Stromal cell of bone marrow (primary cell): ENCODE measurements around the gene FGD4.
A peak's percentile ranks its signal among the peaks of the same experiment; 100 is the strongest.

Source experiments
- DNase-seq: peaks from one replicate; pipeline ENCODE4 v3.0.0-alpha.2; 2012; ENCODE audit warnings: low read depth

The FGD4 gene

DNA sequence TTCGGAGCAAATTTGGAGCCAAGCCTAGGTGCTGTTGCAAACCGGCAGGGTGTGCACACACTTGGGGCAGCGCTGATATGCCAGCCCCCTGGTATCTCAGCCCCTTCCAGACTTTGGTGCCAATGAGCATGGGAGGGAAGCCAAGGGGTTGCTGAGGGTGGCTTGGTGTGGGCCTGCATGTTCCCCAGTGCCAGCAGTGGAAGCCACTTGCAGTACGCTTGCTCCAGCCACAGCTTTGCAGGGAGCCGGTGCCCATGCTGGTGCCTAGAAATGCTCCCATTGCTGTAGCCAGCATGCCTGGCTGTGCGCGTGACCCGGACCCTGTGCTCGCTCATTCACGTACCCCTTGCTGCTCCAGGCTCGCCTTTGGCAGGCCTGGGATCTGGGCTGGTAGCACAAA lies 212.6 kb downstream of the FGD4 start:
- DNase-seq = no peak

GRCh38 chr12:32612658-32613614 lies 213.6 kb downstream of the FGD4 start:
- no peak for DNase-seq

DNA sequence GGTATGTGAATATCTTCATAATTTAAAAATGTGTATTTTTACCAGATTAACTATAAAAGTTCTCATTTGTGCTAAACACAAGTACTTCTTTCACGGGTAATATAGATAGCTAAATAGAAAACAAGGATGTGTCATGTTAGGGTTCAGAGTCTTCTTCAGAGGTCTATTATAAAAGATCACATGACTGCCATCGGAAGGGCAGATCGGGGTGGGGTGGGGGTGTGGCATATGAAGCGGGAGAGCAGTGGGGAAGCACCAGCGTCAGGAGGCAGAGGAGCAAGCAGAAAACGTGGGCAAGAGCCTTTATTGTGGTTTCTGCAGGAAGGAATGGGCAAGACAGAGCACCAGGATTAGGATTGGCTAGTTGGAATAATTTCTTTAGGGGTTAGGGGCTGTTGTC lies 216.1 kb downstream of the FGD4 start:
- no peak for DNase-seq

DNA sequence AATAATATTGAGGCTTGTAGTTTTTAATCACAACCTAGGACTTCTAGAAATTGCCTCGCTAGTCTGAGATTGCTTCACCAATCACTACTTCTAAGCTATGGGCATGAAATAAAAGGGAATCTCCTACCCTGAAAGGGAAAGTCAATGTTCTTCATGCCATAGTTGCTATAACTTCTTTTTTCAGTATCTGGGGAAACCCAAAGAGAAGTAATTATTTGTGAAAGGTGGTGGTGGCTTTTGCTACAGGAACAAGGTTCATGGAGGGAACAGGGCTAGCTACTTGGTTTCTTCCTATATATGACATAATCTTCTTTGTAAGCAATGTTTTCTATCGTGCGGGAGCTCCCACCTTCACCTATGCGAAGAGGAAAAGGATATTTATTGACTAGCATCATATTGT lies 218.2 kb downstream of the FGD4 start:
- no peak for DNase-seq

DNA sequence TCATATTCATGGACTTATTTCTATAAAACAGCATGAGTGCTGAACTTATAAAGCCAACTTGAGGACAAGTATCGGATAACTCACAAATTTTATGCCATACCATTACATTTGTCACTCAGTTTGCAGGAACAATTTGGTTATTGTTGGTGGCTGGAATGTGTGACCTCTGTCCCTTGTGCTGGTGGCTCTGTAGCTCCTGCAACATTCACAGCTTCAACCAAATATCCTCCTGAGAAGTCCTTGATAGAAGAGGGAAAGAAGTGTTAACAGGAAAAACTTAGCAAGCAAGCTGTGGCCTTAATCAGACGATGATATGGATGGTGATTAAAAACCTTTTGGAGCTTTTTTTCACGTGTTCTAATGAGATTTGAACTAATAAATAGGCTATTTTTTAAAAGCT lies 218.8 kb downstream of the FGD4 start:
- DNase-seq = no peak

GRCh38 chr12:32627976-32628375 lies 228.6 kb downstream of the FGD4 start:
- no peak for DNase-seq

DNA sequence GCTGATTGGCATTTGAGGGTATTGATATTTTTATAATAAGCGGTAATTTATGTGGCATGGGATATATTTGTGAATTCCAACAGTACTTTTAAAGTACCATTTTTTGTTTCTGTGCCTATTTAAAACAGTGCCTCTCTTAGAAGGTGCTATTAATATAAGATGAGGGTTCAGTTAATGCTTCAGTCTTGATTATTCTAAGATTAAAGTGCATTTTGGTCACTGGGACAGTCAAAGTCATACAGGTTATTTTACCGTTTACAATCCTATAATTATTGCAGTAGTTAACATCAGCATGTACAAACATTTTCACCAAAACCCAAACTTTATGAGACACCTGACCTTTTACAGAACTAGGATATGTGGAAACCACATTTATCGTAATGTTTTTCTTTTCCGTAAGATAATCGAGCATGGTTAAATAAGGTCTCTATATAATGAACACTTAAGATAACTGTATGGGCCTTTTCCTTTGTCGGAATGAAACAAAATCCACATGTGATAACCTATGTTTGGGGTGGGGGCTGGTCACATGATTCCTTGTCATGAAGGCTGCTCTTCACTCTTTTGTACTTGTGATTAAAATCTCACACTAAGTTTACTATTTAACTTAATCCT lies 242.0 kb downstream of the FGD4 start:
- DNase-seq = no peak

DNA sequence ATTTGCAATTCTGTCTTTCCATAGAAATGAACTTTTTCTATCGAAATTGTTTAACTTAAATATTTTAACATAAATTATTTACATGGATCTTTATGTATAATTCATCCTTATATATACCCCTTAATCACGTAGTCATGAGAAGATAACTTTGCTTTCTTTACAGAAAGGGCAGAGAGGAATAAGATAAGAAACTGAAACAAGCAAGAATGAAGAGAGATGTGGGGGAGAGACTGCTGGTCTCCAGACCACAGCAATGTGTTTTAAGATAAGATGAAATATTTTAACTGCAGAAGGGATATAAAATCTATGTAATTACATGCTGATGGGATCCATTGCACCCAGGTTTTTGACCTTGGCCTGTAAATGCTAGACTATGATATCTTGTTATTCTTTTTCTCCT lies 245.1 kb downstream of the FGD4 start:
- no peak for DNase-seq

GRCh38 chr12:32647275-32647674 lies 247.9 kb downstream of the FGD4 start:
- no peak for DNase-seq

DNA sequence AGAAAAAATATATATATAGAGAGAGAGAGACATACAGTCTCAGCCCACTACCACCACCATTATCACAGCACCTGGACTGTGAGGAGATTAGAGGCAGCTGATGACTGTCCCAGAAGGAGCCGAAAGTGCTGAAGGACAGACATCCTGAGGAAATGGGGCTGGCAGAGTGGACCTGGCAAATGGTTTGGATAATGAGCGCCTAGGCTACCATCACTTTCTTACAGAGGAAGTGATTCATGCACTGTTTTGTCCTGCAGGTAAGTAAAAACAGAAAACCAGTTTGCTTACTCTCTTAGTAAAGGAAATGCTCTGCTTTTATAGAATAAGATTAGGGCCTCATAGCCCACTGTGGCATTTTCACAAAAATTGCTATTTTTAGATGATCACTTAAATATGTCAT lies 251.2 kb downstream of the FGD4 start:
- DNase-seq = no peak

GRCh38 chr12:32651151-32651955 lies 252.0 kb downstream of the FGD4 start:
- no peak for DNase-seq

DNA sequence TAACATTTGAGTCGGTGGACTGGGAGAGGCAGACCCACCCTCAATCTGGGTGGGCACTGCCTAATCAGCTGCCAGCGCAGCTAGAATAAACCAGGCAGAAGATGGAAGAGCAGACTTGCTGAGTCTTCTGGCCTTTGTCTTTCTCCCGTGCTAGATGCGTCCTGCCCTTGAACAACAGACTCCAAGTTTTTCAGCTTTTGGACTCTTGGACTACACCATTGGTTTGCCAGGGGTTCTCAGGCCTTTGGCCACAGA lies 252.5 kb downstream of the FGD4 start:
- no peak for DNase-seq

- no peak for DNase-seq
These were observed 260.6 kb downstream of the FGD4 start for GRCh38 chr12:32659908-32660440.

- DNase-seq = no peak
These were observed 262.3 kb downstream of the FGD4 start for GRCh38 chr12:32661706-32662105.

DNA sequence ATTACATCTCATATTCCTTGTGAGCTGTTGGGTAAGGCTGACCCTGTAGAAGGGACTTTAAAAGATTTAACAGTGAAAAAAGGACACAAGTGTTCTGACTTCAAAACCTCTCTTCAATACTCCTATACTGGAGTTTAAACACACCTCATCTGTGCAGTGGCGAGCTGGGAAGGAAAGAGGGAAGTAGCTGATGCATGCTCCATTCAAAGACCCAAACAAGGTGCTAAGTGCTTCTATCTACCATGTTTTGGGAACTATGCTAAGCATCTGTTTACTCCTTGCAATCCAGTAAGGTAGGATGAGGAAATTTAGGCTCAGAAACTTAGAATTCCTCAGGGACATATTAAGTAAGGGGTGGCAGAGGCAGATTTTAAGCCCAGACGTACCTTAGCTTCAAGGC lies 263.3 kb downstream of the FGD4 start:
- DNase-seq = no peak

DNA sequence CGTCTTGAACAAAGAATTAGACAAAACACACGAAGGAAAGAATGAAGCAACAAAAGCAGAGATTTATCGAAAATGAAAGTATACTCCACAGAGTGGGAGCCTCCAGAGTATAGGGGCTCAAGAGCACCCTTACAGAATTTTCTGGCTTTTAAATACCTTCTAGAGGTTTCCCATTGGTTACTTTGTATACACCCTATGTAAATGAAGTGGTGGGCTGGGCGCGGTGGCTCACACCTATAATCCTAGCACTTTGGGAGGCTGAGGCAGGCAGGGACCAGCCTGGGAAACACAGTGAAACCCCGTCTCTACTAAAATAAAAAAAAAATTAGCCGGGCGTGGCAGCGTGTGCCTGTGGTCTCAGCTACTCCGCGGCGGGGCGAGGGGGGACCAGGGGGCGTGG lies 266.7 kb downstream of the FGD4 start:
- no peak for DNase-seq

DNA sequence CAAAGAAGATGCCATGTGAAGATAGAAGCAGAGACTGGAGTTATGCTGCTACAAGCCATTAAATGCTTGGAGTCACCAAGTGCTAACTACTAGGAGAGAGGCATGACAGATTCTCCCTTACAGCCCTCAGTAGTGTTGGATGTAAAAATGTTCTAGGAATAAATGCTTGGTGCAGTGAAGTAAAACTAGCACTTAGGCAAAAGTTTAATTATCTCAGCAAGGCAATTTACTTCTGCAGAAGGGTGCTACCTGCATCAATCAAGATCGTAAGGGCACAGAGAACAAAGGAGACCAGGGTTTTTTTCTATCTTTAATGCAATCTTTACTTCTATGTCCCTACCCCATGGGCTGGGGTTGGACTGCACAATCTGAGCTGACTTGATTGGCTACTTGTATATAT lies 270.2 kb downstream of the FGD4 start:
- no peak for DNase-seq

DNA sequence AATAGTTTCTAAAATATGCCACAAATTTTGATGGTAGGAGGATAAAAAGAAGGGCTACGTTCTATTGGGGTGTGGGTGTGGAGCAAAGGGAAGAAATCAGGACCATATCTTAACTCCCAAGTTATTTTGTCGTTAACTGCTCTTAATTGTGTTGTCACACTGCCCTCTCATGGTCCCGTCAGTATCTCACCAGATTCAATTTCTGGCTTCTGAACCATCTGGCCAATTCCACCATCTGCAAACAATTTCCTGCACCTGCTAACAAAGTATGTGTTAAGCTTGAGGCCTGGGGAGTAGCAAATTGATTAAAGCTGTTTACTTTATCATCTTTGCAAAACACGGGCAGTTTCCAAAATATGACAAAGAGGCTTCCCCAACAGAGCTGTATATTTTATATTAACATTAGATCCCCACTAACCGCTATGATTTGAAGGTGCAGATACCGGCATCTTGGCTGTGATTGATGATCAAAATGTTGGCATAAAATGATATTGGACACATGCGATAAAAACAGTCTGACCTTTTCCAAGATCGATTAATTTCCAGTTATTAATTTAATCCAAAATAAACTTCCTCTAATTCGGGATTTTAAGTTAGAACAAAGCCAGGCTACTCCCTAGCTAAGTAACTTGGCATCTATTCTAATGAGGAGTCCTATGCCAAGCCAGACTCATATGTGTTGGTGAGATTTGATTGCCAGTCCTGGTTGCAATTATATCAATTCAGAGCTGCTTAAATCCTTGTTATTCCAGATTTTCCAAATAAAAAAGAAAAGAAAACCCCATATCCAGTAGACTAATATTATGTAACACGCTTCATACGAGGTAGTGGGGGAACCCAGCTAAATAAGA lies 272.8 kb downstream of the FGD4 start:
- peak; percentile 50 for DNase-seq

DNA sequence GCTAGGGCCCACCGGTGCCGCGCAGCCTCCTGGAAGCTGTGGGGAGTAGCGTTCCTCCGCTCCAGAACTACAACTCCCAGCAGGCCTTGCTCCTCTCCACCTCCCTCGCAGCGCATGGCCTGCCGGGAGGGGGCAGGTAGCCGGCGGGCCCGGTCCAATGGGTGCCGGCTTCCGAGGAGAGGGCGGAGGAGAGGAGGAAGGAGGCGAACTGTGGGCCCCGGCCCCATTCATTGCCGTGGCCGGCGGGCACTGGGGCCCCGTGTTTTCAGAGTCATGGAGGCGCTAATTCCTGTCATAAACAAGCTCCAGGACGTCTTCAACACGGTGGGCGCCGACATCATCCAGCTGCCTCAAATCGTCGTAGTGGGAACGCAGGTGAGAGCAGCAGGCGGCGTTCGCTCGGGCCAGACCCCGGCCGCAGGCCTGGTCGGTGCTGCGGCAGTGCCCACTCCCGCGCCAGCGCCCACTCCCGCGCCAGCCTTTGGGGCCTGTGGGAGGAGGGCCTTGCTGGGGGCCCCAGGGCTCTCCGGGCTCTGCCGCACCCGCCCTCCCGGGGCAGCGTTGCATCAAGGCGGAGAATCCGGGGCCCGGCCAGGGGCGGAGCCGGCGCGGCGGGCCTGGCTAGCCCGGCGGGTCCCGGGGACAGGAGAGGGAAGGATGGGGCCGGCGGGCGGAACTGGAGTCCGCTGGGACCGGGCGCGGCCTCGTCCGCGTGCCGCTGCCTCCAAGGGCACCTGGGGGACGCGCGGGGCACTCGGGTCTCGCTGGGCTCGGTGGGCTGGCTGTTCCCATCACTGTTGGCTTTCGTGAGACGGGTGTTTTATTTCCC lies 279.9 kb downstream of the FGD4 start, which contains the start of gene DNM1L:
TSS of gene DNM1L (plus strand) at position 211 of the 829 bp plus-strand sequence. CDS start at position 274, 63 bp downstream.
- peak; percentile 94 for DNase-seq

GRCh38 chr12:32679920-32680237 lies 280.5 kb downstream of the FGD4 start:
- DNase-seq = no peak

DNA sequence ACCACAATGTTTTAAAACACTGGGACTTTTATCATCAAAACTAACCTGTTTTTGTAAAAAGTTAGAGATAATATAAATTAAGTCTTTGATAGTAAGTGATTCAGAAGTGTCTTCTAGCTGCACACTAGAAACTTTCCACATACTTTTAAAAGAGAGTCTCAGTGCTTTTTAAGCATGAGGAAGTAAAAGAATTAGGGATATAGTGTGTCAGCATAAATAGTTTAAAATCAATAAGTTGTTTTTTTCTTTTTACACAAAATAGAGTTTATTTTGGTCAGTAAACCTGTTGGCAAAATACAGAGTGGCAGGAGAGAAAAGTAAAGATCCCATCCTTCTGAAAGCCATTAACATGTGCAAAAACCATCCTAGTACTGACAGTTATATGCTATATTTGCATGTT lies 281.4 kb downstream of the FGD4 start:
- no peak for DNase-seq
